IMR-90 (cell line): ENCODE measurements around the gene TMEM181. TPM values are rescaled to one million over a fixed set of nuclear protein-coding genes. Genes with fewer than 3 reads are reported as not detected.

Source experiments
- ATAC-seq: fragments of 200-7000 bp; cut with Tn5 transposase; 2 replicates; pipeline ENCODE4 v1.9.1; 2020; ENCODE audit warnings: low read depth, mild to moderate bottlenecking, moderate library complexity
- BruUV-seq: library from RNA; stranded (reverse); fragments of 400-500 nt; replicated peaks from 2 replicates; lab custom pipeline; 2021; lab: Mats Ljungman, UMichigan
- CTCF ChIA-PET: fragments of 300-600 bp; formaldehyde crosslinking; extraction: SDS; loops from one replicate; lab custom pipeline; 2021; ENCODE audit warnings: antibody characterized with exemption; lab: Yijun Ruan, JAX
- POLR2A ChIA-PET: fragments of 300-600 bp; sonication (Branson Sonifier 250); formaldehyde crosslinking; loops from one replicate; lab custom pipeline; 2022; ENCODE audit warnings: antibody characterized with exemption; ENCODE audit not compliant: unreplicated experiment; lab: Charles Lee
- DNase-seq: peaks from one replicate; pipeline ENCODE4 v3.0.0; 2013
- H2AFZ ChIP-seq: replicated peaks from 2 replicates; pipeline ENCODE3; 2013; ENCODE audit warnings: low read length, mild to moderate bottlenecking; ENCODE audit not compliant: poor library complexity
- H2AK5ac ChIP-seq: 2 replicates; pipeline ENCODE4 v1.6.1; 2013; ENCODE audit warnings: low read depth, low read length, inconsistent platforms
- H2AK9ac ChIP-seq: replicated peaks from 2 replicates; pipeline ENCODE3; 2013; ENCODE audit warnings: mild to moderate bottlenecking, low read depth, low read length, moderate library complexity; ENCODE audit not compliant: poor library complexity
- H2BK120ac ChIP-seq: 2 replicates; pipeline ENCODE4 v1.6.1; 2013; ENCODE audit warnings: low read depth, low read length, inconsistent platforms
- H2BK15ac ChIP-seq: 3 replicates; pipeline ENCODE4 v1.6.1; 2013; ENCODE audit warnings: low read depth, low read length, inconsistent platforms
- H2BK20ac ChIP-seq: 2 replicates; pipeline ENCODE4 v1.6.1; 2013; ENCODE audit warnings: low read depth, mild to moderate bottlenecking, inconsistent platforms, low read length, moderate library complexity
- H2BK5ac ChIP-seq: 2 replicates; pipeline ENCODE4 v1.6.1; 2013; ENCODE audit warnings: mild to moderate bottlenecking, low read depth, low read length, inconsistent platforms; ENCODE audit not compliant: poor library complexity, severe bottlenecking
- H3K14ac ChIP-seq: replicated peaks from 2 replicates; pipeline ENCODE4 v1.6.1; 2013; ENCODE audit warnings: low read depth, low read length, inconsistent platforms
- H3K18ac ChIP-seq: 2 replicates; pipeline ENCODE4 v1.6.1; 2013; ENCODE audit warnings: low read depth, low read length, control low read depth
- H3K23ac ChIP-seq: 2 replicates; pipeline ENCODE4 v1.6.1; 2013; ENCODE audit warnings: low read depth, low read length, inconsistent platforms
- H3K27ac ChIP-seq: 2 replicates; pipeline ENCODE4 v1.5.1; 2013; ENCODE audit warnings: mild to moderate bottlenecking, control low read depth, low read length; ENCODE audit not compliant: insufficient read depth
- H3K27me3 ChIP-seq: 2 replicates; pipeline ENCODE4 v1.6.1; 2013; ENCODE audit warnings: low read length; ENCODE audit not compliant: control insufficient read depth, insufficient read depth
- H3K36me3 ChIP-seq: 2 replicates; pipeline ENCODE4 v1.6.1; 2013; ENCODE audit warnings: low read length, mixed read lengths; ENCODE audit not compliant: control insufficient read depth, insufficient read depth
- H3K4ac ChIP-seq: 2 replicates; pipeline ENCODE4 v1.6.1; 2013; ENCODE audit warnings: low read depth, low read length, inconsistent platforms
- H3K4me1 ChIP-seq: 2 replicates; pipeline ENCODE4 v1.6.1; 2013; ENCODE audit warnings: low read length, mixed read lengths; ENCODE audit not compliant: control insufficient read depth, insufficient read depth
- H3K4me2 ChIP-seq: 2 replicates; pipeline ENCODE4 v1.6.1; 2013; ENCODE audit warnings: low read depth, mild to moderate bottlenecking, control low read depth, low read length, moderate library complexity
- H3K4me3 ChIP-seq: 2 replicates; pipeline ENCODE4 v1.5.1; 2013; ENCODE audit warnings: low read depth, mild to moderate bottlenecking, control low read depth, low read length, moderate library complexity; ENCODE audit not compliant: insufficient read depth
- H3K56ac ChIP-seq: 2 replicates; pipeline ENCODE4 v1.6.1; 2013; ENCODE audit warnings: low read length, inconsistent platforms; ENCODE audit not compliant: insufficient read depth; ENCODE audit errors: extremely low read depth
- H3K79me1 ChIP-seq, 2 experiments: 2 replicates each; pipeline ENCODE4 v1.6.1; 2013; ENCODE audit warnings: low read length in 2 of 2, inconsistent platforms in 1 of 2, low read depth in 1 of 2
- H3K9ac ChIP-seq: 2 replicates; pipeline ENCODE4 v1.6.1; 2013; ENCODE audit warnings: low read depth, low read length, control low read depth
- H3K9me1 ChIP-seq: 2 replicates; pipeline ENCODE4 v1.6.1; 2013; ENCODE audit warnings: low read length, inconsistent platforms; ENCODE audit not compliant: insufficient read depth
- H3K9me3 ChIP-seq: 2 replicates; pipeline ENCODE4 v1.6.1; 2013; ENCODE audit warnings: low read length; ENCODE audit not compliant: control insufficient read depth, insufficient read depth
- H4K20me1 ChIP-seq: 2 replicates; pipeline ENCODE4 v1.6.1; 2013; ENCODE audit warnings: low read length, inconsistent platforms; ENCODE audit not compliant: insufficient read depth
- H4K5ac ChIP-seq: 2 replicates; pipeline ENCODE4 v1.6.1; 2013; ENCODE audit warnings: mild to moderate bottlenecking, low read depth, low read length, control low read depth
- H4K8ac ChIP-seq, 2 experiments: 2 replicates each; pipeline ENCODE4 v1.6.1; 2013; ENCODE audit warnings: low read depth in 2 of 2, low read length in 2 of 2, control low read depth in 1 of 2, inconsistent platforms in 1 of 2
- H4K91ac ChIP-seq: 2 replicates; pipeline ENCODE4 v1.6.1; 2013; ENCODE audit warnings: low read depth, low read length, inconsistent platforms; ENCODE audit not compliant: insufficient read depth
- CEBPB ChIP-seq: IDR thresholded peaks from 2 replicates; pipeline ENCODE4 v1.6.1; 2012; ENCODE audit warnings: low read depth, low read length, improper control_type of control experiment
- FOS ChIP-seq: fragments of 150-350 bp; IDR thresholded peaks from 2 replicates; pipeline ENCODE4 v1.6.1; 2016; ENCODE audit warnings: low read depth, low read length
- MAFK ChIP-seq: IDR thresholded peaks from 2 replicates; pipeline ENCODE4 v1.6.1; 2012; ENCODE audit warnings: low read depth, low read length, improper control_type of control experiment
- MAZ ChIP-seq: IDR thresholded peaks from 2 replicates; pipeline ENCODE4 v1.6.1; 2012; ENCODE audit warnings: low read depth, mild to moderate bottlenecking, low read length, improper control_type of control experiment, moderate library complexity, borderline replicate concordance
- NFE2L2 ChIP-seq: fragments of 150-350 bp; IDR thresholded peaks from 2 replicates; pipeline ENCODE4 v1.6.1; 2016; ENCODE audit warnings: low read depth, mild to moderate bottlenecking, low read length
- RAD21 ChIP-seq: IDR thresholded peaks from 2 replicates; pipeline ENCODE4 v1.6.1; 2012; ENCODE audit warnings: low read length, improper control_type of control experiment
- RCOR1 ChIP-seq: IDR thresholded peaks from 2 replicates; pipeline ENCODE4 v1.6.1; 2012; ENCODE audit warnings: mild to moderate bottlenecking, low read length, improper control_type of control experiment; ENCODE audit not compliant: insufficient replicate concordance
- RFX5 ChIP-seq: IDR thresholded peaks from 2 replicates; pipeline ENCODE4 v1.8.0; 2012; ENCODE audit warnings: low read depth, mild to moderate bottlenecking, low read length, moderate library complexity
- SMC3 ChIP-seq: fragments of 150-350 bp; IDR thresholded peaks from 2 replicates; pipeline ENCODE4 v1.6.1; 2016; ENCODE audit warnings: low read depth, mild to moderate bottlenecking, antibody characterized with exemption, low read length, moderate library complexity
- WGBS, 2 experiments: methylation state at CpG; one replicate each; pipeline versions ENCODE4 v1.1.5 to v1.1.7; 2013; ENCODE audit warnings: missing lambda C conversion rate in 2 of 2; ENCODE audit not compliant: insufficient read length in 1 of 2; ENCODE audit errors: extremely low coverage in 2 of 2; 5-methylcytosine and 5-hydroxymethylcytosine counted together
- dilution Hi-C: fragments of 300-500 bp; cut with HindIII; formaldehyde crosslinking; loops from one replicate; pipeline ENCODE4 v1.14.3; 2018; ENCODE audit warnings: low sequenced_read_pairs; ENCODE audit not compliant: unreplicated experiment
- in situ Hi-C: fragments of 300-500 bp; cut with MboI; formaldehyde crosslinking; loops from 3 replicates; pipeline ENCODE4 v1.14.3; 2019; ENCODE audit warnings: low sequenced_read_pairs, inconsistent platforms, mixed read lengths
- intact Hi-C: fragments of 100-400 bp; cut with micrococcal nuclease; formaldehyde crosslinking; loops from 2 replicates; pipeline ENCODE4 v1.10.0; 2022
- polyA plus RNA-seq, 3 experiments: library from polyadenylated mRNA; depleted of rRNA; stranded (reverse); fragments of >200 nt; gene quantifications; 2 replicates each; pipeline ENCODE4 v1.2.3, GENCODE V29; 2012; ENCODE audit warnings: low replicate concordance in 1 of 3
- total RNA-seq: library from RNA; depleted of rRNA; stranded (reverse); fragments of >200 nt; gene quantifications from 2 replicates; pipeline ENCODE4 v1.2.3, GENCODE V29; 2012
- TF ChIP-seq, protein P1 (sequence below): fragments of 150-350 bp; IDR thresholded peaks from 2 replicates; pipeline ENCODE4 v1.6.1; 2017; ENCODE audit warnings: mild to moderate bottlenecking, antibody characterized with exemption, low read length, low read depth

The TMEM181 gene
- total and polyA plus RNA-seq, 2 of the 4 experiments (the other 2 are of a cell fraction) = 22.8 to 27.8 TPM

DNA sequence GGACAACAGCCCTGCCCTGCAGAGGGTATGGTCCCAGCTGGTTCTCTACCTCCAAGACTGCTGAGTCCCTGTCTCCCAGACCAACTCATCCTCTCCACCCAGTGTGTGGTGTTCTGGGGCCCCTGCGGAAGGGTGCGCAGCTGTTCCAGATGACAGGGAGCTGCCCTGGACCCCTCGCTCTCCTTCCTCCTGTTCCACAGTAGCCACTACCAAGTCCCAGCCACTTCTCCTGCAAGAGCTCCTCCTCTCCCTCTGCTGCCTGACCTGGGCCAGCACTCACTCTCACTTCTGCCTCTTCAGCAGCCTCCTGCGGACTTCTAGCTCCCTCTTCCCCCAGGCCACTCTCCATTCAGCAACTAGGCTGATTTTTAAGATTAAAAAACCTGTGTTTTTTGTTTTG, 40.1 kb upstream of the TMEM181 start:
- Histone ChIP-seq H3K4me2 (no peak overlapping the region), H2AFZ (peak overlapping the region; percentile 24), H3K4ac (no peak overlapping the region), H2AK9ac (no peak overlapping the region), H3K36me3 (no peaks in the 10 kb centered on the region), H2BK15ac (no peak overlapping the region), H4K20me1 (no peaks in the 10 kb centered on the region), H3K14ac (no peak overlapping the region), H2BK120ac (no peak overlapping the region), H4K91ac (no peak overlapping the region), H3K79me1 (no peaks in the 10 kb centered on the region), H3K27ac (no peak overlapping the region), H2BK20ac (no peak overlapping the region), H3K18ac (no peak overlapping the region), H2AK5ac (no peak overlapping the region), H3K56ac (no peak overlapping the region), H3K9ac (no peak overlapping the region), H3K9me3 (no peaks in the 10 kb centered on the region), H3K4me1 (no peaks in the 10 kb centered on the region), H3K4me3 (no peak overlapping the region), H3K23ac (no peak overlapping the region), H3K9me1 (no peaks in the 10 kb centered on the region), H4K8ac (no peak overlapping the region), H4K5ac (no peak overlapping the region), H3K27me3 (peaks cover 3% of the 10 kb centered on the region; the same call in 1 of the 2 replicates), H2BK5ac (no peak overlapping the region)
- ATAC-seq (no peak), DNase-seq (no peak)
- 92% methylated on average over 2 of the region's 4 CpGs; no CpG with 5 or more reads in 1 of the 2 experiments for WGBS, 2 experiments
- intact Hi-C loops (loop anchor here (2.0 kb wide), 1 partner anchor 41 kb away; the partner anchor contains the start of gene TMEM181), in situ Hi-C loops (loop anchor here (10.0 kb wide), 1 partner anchor 295 kb away; no protein-coding TSS in a partner anchor), dilution Hi-C loops (no loop called here)
- BruUV-seq = no TSS peak
- TF ChIP-seq, protein P1, sequence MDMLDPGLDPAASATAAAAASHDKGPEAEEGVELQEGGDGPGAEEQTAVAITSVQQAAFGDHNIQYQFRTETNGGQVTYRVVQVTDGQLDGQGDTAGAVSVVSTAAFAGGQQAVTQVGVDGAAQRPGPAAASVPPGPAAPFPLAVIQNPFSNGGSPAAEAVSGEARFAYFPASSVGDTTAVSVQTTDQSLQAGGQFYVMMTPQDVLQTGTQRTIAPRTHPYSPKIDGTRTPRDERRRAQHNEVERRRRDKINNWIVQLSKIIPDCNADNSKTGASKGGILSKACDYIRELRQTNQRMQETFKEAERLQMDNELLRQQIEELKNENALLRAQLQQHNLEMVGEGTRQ = no peak
- TF ChIP-seq SMC3 (no peak), NFE2L2 (no peak), RFX5 (no peak), RCOR1 (no peak), CEBPB (no peak), RAD21 (no peak), FOS (no peak), MAZ (no peak), MAFK (no peak)
- ChIA-PET POLR2A (no interaction called here), CTCF (interaction anchor here (1.2 to 1.6 kb wide), 2 partner anchors 19 to 299 kb away, joined by 3 to 8 read pairs; no protein-coding TSS in a partner anchor)
